SJCRH30 (cell line): ENCODE results near the gene RPS18. TPM values are rescaled to one million over a fixed set of nuclear protein-coding genes. Genes with fewer than 3 reads are reported as not detected.

ENCODE experiments used
- DNase-seq, 2 experiments: peaks; one replicate each; pipeline ENCODE4 v3.0.0-alpha.2; 2015 to 2020
- H3K27ac ChIP-seq: fragments of 250-450 bp; sonication (Bioruptor Pico); 2 replicates; pipeline ENCODE4 v1.5.1; 2020; ENCODE audit warnings: mild to moderate bottlenecking, moderate library complexity
- H3K27me3 ChIP-seq: fragments of 250-450 bp; sonication (Bioruptor Pico); 2 replicates; pipeline ENCODE4 v1.5.1; 2020; ENCODE audit warnings: mild to moderate bottlenecking, moderate library complexity
- H3K36me3 ChIP-seq: fragments of 250-450 bp; sonication (Bioruptor Pico); 2 replicates; pipeline ENCODE4 v1.5.1; 2020; ENCODE audit warnings: mild to moderate bottlenecking, moderate library complexity
- H3K4me1 ChIP-seq: fragments of 250-450 bp; sonication (Bioruptor Pico); 2 replicates; pipeline ENCODE4 v1.5.1; 2020; ENCODE audit warnings: mild to moderate bottlenecking, moderate library complexity
- H3K4me3 ChIP-seq: fragments of 250-450 bp; sonication (Bioruptor Pico); 2 replicates; pipeline ENCODE4 v1.5.1; 2020; ENCODE audit warnings: mild to moderate bottlenecking, moderate library complexity
- H3K9me3 ChIP-seq: fragments of 250-450 bp; sonication (Bioruptor Pico); replicated peaks from 2 replicates; pipeline ENCODE4 v1.5.1; 2020; ENCODE audit warnings: mild to moderate bottlenecking, moderate library complexity
- total RNA-seq: library from RNA; depleted of rRNA; stranded (reverse); fragments of >200 nt; shearing (Covaris generic); gene quantifications from 2 replicates; pipeline ENCODE4 v1.2.3, GENCODE V29; 2014

RPS18 gene
- total RNA-seq, 1 experiment from 2014 or later: 5,924 TPM

DNA sequence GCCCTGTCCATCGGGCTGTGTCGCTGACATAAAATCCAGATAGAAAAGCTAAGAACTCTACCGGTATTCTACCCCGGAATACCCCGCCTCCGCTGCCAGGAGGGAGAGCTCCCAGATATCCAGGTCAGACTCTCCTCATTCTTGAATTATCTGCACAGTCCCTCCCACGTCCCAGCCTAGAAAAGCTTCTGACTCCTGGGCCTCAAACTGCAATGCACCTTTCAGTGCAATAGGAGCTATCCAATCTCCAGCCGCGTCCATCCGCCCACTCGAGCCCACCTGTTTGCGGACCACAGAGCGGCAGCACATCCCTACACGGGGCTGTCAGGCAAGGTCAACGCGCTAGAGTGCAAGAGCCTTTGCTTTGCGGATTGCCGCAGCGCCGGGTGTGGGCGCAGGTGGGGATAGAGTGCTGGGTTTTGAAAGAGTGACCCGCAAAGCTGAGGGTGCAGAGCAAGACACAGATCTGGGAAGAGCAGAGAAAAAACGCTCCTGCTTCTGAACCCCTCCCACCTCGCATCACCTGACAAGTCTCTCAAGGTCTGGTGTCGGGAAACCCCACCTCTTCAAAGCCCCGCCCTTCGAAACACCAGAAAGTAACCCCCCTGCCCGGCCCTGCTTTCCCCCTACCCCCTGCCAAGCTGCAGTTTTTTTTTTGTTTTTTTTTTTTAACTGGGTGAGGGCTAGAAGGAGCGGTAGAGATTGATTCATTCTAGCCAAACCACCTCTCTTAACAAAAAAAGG, 40.7 kb downstream of the RPS18 start:
- Histone ChIP-seq H3K4me3 (peak overlapping the region; percentile 74), H3K36me3 (no peaks in the 10 kb centered on the region), H3K9me3 (no peaks in the 10 kb centered on the region), H3K27ac (no peak overlapping the region), H3K4me1 (peaks cover 3% of the 10 kb centered on the region; the same call in 1 of the 2 replicates), H3K27me3 (no peaks in the 10 kb centered on the region)
- DNase-seq: peak; percentile 31 to 49

- H3K4me1 ChIP-seq: peaks cover 3% of the 10 kb centered on the region; the same call in 1 of the 2 replicates
- DNase-seq: peak; percentile 39 to 53
- H3K4me3 ChIP-seq: peak overlapping the region; percentile 74
- H3K27ac ChIP-seq: peak overlapping the region; percentile 28; the same call in 1 of the 2 replicates
- H3K36me3 ChIP-seq: no peaks in the 10 kb centered on the region
- no peaks in the 10 kb centered on the region for H3K27me3 ChIP-seq
- H3K9me3 ChIP-seq: no peaks in the 10 kb centered on the region
These were observed 41.3 kb downstream of the RPS18 start for GRCh38 chr6:33313105-33313708.

DNA sequence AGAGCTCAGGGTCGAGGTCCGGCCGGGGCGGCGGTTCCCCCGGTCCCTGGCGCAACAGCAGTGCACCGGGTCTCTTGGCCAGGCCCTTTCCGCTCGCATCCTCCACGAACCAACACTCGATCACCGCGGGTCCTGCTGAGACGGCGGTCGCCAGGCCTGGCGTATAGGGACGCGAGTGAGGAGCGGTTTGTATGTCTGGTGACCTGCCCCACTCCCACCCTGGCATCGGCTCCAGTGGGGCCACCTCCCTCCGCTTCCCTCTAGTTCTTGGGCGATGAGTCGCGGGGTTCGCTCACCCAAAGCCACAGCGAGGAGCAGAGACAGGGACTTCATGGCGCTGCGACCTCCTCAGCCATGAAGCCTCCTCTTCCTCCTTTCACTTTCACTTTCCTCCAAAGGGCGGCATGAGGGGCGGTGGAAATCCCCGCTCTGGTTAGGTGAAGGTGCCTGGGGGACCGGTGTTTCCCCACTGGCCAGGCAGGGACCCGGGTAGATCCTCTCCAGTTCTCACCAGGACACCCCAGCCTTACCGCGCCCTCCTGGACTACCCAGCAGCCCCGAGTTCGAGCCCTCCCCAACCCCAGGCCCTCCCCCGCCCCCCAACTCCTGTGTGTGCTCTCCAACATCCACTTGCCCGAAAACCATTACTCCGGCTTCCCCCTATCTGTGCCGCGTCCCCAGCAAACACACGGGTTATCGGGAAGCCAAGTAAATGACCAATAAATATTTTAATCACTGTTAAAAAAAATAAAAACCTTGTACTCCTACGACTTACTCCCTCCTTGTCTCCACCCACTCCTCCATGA, 42.0 kb downstream of the RPS18 start, which contains the start of gene TAPBP:
TSS of gene TAPBP (minus strand) at position 370 of the 806 bp plus-strand sequence. CDS start at position 333, 37 bp downstream.
- peak; percentile 45 to 59 for DNase-seq
- peaks cover 7% of the 10 kb centered on the region for H3K4me1 ChIP-seq
- peak within 1 kb of the TSS; percentile 28; the same call in 1 of the 2 replicates for H3K27ac ChIP-seq
- H3K4me3 ChIP-seq: peak within 1 kb of the TSS; percentile 74
- H3K9me3 ChIP-seq: no peaks in the 10 kb centered on the region
- H3K27me3 ChIP-seq: no peaks in the 10 kb centered on the region
- peaks cover 6% of the 10 kb centered on the region; the same call in 1 of the 2 replicates for H3K36me3 ChIP-seq

- H3K4me1 ChIP-seq: peaks cover 7% of the 10 kb centered on the region
- no peak overlapping the region for H3K27ac ChIP-seq
- peak overlapping the region; percentile 74 for H3K4me3 ChIP-seq
- peaks cover 11% of the 10 kb centered on the region for H3K36me3 ChIP-seq
- no peaks in the 10 kb centered on the region for H3K27me3 ChIP-seq
- H3K9me3 ChIP-seq: no peaks in the 10 kb centered on the region
- peak in 1 of 2 experiments; percentile 28 for DNase-seq
These were observed 42.7 kb downstream of the RPS18 start for GRCh38 chr6:33314515-33314942.

- no peaks in the 10 kb centered on the region for H3K9me3 ChIP-seq
- H3K4me3 ChIP-seq: peak overlapping the region; percentile 74; the same call in 1 of the 2 replicates
- H3K27me3 ChIP-seq: no peaks in the 10 kb centered on the region
- peaks cover 17% of the 10 kb centered on the region for H3K36me3 ChIP-seq
- H3K4me1 ChIP-seq: peaks cover 7% of the 10 kb centered on the region
- DNase-seq: no peak
- no peak overlapping the region for H3K27ac ChIP-seq
These were observed 43.3 kb downstream of the RPS18 start for GRCh38 chr6:33314943-33315792.

DNA sequence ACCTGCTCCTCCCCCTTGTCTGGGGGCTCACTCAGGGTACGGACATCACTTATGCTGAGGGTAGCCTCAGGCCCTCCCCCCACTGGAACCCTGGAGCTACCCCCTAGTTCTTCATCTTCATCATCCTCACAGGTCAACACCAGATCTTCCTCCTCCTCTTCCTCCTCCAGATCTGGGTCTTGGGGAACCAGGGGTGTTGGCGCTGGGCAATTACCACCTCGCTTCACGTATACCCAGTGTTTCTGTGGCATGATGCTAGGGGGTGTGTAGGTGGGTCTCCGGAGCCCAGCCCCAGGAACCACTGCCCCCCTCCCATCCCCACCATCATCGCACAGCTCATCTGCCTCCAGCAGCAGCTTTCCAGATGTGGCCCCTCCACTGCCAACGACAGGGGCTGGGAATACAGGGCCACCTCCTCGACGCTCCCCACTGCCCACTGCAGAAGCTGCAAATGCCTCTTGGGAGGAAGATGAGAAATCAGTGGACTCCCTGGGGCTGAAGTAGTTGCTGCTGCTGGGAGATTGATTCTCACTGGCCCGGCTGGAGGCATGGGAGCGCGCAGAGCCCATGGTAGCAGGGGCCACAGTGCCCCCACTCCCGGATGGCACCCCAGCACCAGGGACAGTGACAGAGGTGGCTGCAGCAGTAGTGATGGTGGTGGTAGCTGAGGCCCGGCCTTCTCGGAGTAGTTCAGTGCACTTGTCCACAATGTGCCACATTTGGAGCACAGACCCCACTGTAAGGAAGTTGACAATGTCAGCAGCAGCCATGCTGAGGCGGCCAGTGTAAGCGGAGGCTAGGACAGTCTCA, 44.1 kb downstream of the RPS18 start:
- H3K27ac ChIP-seq: no peak overlapping the region
- H3K27me3 ChIP-seq: no peaks in the 10 kb centered on the region
- no peaks in the 10 kb centered on the region for H3K9me3 ChIP-seq
- peaks cover 7% of the 10 kb centered on the region for H3K4me1 ChIP-seq
- no peak for DNase-seq
- peaks cover 26% of the 10 kb centered on the region for H3K36me3 ChIP-seq
- H3K4me3 ChIP-seq: no peak overlapping the region

DNA sequence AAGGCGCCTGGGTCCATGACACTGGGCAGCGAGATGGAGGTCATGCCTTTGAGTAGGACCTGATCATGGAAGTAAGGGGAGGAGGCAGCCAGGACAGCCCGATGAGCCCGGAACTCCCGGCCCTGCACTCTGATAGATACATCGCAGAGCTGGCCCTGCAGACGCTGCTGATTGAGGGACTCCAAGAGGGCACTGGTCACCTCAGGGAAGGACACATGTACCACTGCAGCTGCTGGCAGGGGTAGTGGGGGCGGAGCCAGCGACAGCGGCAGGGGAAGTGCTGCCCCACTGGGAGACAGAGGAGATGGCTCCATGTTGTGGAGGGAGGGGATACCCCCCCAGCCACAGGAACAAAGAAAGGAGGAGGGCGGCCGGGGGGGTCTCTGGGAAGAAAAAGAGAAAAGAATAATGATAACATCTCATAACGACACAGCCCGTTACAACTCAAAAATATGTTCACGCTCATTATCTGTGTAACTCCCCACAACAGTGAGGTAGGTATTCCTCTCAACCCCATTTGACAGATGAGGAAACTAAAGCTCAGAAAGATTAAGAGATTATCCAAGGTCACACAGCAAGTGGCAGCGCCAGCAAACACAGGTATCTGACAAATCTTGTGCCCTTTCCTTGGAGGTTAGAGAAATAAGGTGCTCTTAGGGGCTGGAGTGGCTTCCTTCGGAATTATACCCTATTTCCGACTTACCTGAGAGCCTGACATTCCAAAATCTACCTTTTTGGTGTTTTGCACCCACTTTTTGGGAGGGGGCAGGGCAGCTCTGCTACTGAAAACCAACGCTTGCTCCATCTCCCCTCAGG, 44.9 kb downstream of the RPS18 start:
- peaks cover 7% of the 10 kb centered on the region for H3K4me1 ChIP-seq
- peak in 1 of 2 experiments; percentile 24 for DNase-seq
- H3K4me3 ChIP-seq: peak overlapping the region; percentile 51
- H3K27me3 ChIP-seq: no peaks in the 10 kb centered on the region
- peaks cover 27% of the 10 kb centered on the region for H3K36me3 ChIP-seq
- no peaks in the 10 kb centered on the region for H3K9me3 ChIP-seq
- H3K27ac ChIP-seq: no peak overlapping the region

DNA sequence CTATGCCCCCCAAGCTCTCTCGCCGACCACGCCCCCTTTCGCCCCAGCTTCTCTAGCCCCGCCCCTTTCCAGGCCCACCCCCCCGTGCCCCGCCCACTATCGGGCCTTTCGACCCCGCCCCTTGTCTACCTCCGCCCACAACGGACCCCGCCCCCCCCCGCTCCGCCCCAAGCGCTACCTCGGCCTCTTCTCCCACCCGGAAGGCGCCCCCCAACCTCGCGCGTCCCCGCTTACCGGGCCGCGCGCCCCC, 45.5 kb downstream of the RPS18 start:
- Histone ChIP-seq H3K36me3 (peaks cover 27% of the 10 kb centered on the region), H3K27me3 (no peaks in the 10 kb centered on the region), H3K4me3 (peak overlapping the region; percentile 51), H3K27ac (no peak overlapping the region), H3K4me1 (peaks cover 7% of the 10 kb centered on the region), H3K9me3 (no peaks in the 10 kb centered on the region)
- no peak for DNase-seq

GRCh38 chr6:33317669-33318425, 46.0 kb downstream of the RPS18 start, which contains the start of gene ZBTB22:
Gene ZBTB22, minus strand, starts transcription at chr6:33317744. Its CDS starts 828 bp downstream, at chr6:33316916.
- H3K27ac ChIP-seq: peak within 1 kb of the TSS; percentile 42

GRCh38 chr6:33318426-33319073, 46.7 kb downstream of the RPS18 start:
- H3K4me1 ChIP-seq: peaks cover 7% of the 10 kb centered on the region
- H3K4me3 ChIP-seq: peak overlapping the region; percentile 72
- no peak overlapping the region for H3K27ac ChIP-seq
- no peaks in the 10 kb centered on the region for H3K9me3 ChIP-seq
- no peaks in the 10 kb centered on the region for H3K27me3 ChIP-seq
- DNase-seq: no peak
- H3K36me3 ChIP-seq: peaks cover 27% of the 10 kb centered on the region

More at GRCh38 chr6:33317669-33318425, 46.0 kb downstream of the RPS18 start, which contains the start of gene ZBTB22:
- peak within 1 kb of the TSS; percentile 72 for H3K4me3 ChIP-seq
- DNase-seq: peak; percentile 99
- H3K36me3 ChIP-seq: peaks cover 27% of the 10 kb centered on the region
- peaks cover 7% of the 10 kb centered on the region for H3K4me1 ChIP-seq
- H3K27me3 ChIP-seq: no peaks in the 10 kb centered on the region
- H3K9me3 ChIP-seq: no peaks in the 10 kb centered on the region

DNA sequence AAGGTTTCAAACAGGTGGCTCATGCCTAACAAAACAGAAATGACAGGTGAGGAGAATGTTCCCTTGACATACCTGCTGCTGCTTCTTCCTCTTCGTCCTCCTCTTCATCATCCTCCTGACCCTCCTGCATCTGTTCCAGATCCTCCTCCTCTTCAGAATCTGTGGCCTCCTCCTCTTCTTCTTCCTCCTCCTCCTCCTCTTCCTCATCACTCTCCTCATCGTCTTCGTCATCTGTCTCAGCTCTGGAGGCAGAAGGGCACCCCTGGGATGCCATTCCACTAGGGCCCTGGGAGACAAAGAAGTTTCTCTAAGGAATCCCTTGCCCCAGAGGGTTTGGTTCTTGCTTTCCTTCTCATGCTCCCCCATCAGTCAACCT, 48.1 kb downstream of the RPS18 start:
- peaks cover 13% of the 10 kb centered on the region for H3K4me1 ChIP-seq
- no peak overlapping the region for H3K27ac ChIP-seq
- H3K4me3 ChIP-seq: no peak overlapping the region

More for the DNA sequence above, 48.1 kb downstream of the RPS18 start:
- peaks cover 27% of the 10 kb centered on the region for H3K36me3 ChIP-seq
- H3K9me3 ChIP-seq: no peaks in the 10 kb centered on the region
- no peaks in the 10 kb centered on the region for H3K27me3 ChIP-seq
- DNase-seq: no peak
